IPS DF 6.9 (cell line): ENCODE measurements around the gene OMP.
"Not testable (repeated sequence)": the region's sequence is repeated elsewhere in the genome, so short reads cannot be mapped to it uniquely, and the experiment has no call there.

Experiments
- DNase-seq: peaks from one replicate; pipeline ENCODE4 v3.0.0-alpha.2; 2013; ENCODE audit warnings: low read depth, low spot score
- H3K27ac ChIP-seq: one replicate; pipeline ENCODE4 v1.5.1; 2013; ENCODE audit warnings: low read length, control low read depth
- H3K27me3 ChIP-seq: 2 replicates; pipeline ENCODE4 v1.6.1; 2013; ENCODE audit warnings: mild to moderate bottlenecking, low read length; ENCODE audit not compliant: control insufficient read depth, insufficient read depth
- H3K36me3 ChIP-seq: 2 replicates; pipeline ENCODE4 v1.6.1; 2013; ENCODE audit warnings: low read length; ENCODE audit not compliant: control insufficient read depth, insufficient read depth
- H3K4me1 ChIP-seq: 2 replicates; pipeline ENCODE4 v1.6.1; 2013; ENCODE audit warnings: low read length; ENCODE audit not compliant: control insufficient read depth, insufficient read depth
- H3K4me3 ChIP-seq: 2 replicates; pipeline ENCODE4 v1.5.1; 2013; ENCODE audit warnings: mild to moderate bottlenecking, low read length
- H3K9me3 ChIP-seq: 2 replicates; pipeline ENCODE4 v1.6.1; 2013; ENCODE audit warnings: low read length, inconsistent platforms; ENCODE audit not compliant: control insufficient read depth, insufficient read depth
- WGBS: extraction: QIAGEN DNeasy Blood & Tissue Kit; methylation state at CpG from one replicate; pipeline ENCODE4 v1.1.7; 2013; ENCODE audit warnings: mixed read lengths, missing lambda C conversion rate; ENCODE audit not compliant: insufficient read length, insufficient coverage; 5-methylcytosine and 5-hydroxymethylcytosine counted together

OMP gene

DNA sequence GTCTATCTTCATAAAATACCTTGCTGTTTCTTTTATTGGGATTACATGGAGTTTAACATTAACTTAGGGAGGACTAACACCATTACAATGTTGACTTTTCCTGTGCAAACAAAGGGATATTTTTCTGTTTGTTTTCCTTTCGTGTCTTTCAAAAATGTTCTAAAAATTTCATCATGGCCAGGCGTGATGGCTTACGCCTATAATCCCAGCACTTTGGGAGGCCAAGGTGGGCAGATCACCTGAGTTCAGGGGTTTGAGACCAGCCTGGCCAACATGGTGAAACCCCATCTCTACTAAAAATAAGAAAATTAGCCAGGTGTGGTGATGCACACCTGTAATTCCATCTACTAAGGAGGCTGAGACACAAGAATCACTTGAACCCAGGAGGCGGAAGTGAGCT, 41.4 kb upstream of the OMP start:
- DNase-seq, H3K4me3 ChIP-seq, H3K27ac ChIP-seq, H3K4me1 ChIP-seq, H3K36me3 ChIP-seq, H3K27me3 ChIP-seq, H3K9me3 ChIP-seq: not testable (repeated sequence)
- WGBS = no CpG with 5 or more reads among the region's 4 CpGs

DNA sequence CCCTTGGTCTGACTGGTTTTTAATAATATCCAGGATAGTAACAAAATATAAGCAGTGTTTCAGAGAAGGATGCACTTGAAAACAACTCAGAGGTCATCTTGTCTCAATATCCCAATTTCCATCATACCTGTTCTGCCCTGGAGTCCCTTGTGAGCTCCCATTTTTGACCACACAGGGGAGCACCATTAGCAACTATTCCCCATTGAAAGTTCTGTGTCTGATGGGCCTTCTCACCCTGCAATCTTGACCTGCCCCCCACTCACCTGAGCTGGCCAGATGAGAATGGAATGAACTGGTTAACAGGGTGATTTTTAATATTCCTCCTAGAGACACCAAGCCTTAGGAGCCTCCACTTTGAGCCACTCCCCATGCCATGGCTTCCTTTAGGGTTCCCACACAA, 39.7 kb upstream of the OMP start:
- Histone ChIP-seq H3K9me3 (no peaks in the 10 kb centered on the region), H3K4me3 (no peak overlapping the region)

DNA sequence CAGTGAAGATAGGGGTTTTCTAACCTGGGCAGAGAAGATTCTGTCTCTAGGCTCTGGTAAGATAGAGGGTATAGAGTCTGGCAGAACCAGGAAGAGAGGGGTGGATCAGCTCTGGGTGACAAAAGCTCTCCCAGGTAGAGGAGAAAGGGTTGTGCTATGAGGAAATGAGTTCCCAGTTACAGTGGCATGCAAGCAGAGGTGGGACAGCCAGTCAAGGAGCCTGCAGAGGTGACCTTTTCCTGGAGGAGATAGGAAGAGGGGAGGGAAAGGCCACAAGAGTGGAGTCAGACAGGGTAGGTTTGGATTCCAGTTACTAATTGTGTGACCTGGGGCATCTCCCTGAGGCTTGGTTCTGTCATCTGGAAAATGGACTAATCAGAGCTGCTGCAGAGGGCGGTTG, 39.2 kb upstream of the OMP start:
- no peaks in the 10 kb centered on the region for H3K36me3 ChIP-seq
- DNase-seq = no peak
- H3K4me3 ChIP-seq = no peak overlapping the region
- no CpG with 5 or more reads among the region's 1 CpG for WGBS
- no peaks in the 10 kb centered on the region for H3K9me3 ChIP-seq
- H3K27ac ChIP-seq = no peak overlapping the region
- H3K4me1 ChIP-seq = peaks cover 3% of the 10 kb centered on the region
- H3K27me3 ChIP-seq = no peaks in the 10 kb centered on the region

More for the DNA sequence above, 39.7 kb upstream of the OMP start:
- Histone ChIP-seq H3K36me3 (no peaks in the 10 kb centered on the region), H3K27me3 (no peaks in the 10 kb centered on the region), H3K27ac (no peak overlapping the region), H3K4me1 (peaks cover 1% of the 10 kb centered on the region)
- no peak for DNase-seq

DNA sequence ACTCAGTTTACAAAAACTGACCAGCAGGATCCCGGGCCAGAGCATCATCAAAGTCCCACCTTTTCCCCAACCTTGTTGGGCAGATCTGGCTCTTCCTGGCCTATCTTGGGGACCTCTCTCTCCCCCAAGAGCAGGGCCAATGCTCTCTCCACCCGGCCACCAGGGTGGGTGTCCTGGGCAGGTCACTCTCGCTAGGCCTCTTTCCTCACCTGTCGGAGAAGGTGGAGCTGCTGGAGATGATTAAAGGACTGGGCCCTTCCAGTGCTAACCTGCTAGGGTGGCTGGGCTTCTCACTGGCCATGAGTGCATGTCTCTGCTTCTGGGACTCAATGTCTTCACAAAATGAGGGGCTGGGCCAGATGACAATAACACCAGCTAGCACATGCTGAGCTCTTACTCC, 38.8 kb upstream of the OMP start:
- Histone ChIP-seq H3K27ac (no peak overlapping the region), H3K4me1 (peaks cover 3% of the 10 kb centered on the region), H3K4me3 (no peak overlapping the region), H3K9me3 (no peaks in the 10 kb centered on the region), H3K27me3 (no peaks in the 10 kb centered on the region), H3K36me3 (no peaks in the 10 kb centered on the region)
- no CpG with 5 or more reads among the region's 4 CpGs for WGBS
- DNase-seq = no peak

DNA sequence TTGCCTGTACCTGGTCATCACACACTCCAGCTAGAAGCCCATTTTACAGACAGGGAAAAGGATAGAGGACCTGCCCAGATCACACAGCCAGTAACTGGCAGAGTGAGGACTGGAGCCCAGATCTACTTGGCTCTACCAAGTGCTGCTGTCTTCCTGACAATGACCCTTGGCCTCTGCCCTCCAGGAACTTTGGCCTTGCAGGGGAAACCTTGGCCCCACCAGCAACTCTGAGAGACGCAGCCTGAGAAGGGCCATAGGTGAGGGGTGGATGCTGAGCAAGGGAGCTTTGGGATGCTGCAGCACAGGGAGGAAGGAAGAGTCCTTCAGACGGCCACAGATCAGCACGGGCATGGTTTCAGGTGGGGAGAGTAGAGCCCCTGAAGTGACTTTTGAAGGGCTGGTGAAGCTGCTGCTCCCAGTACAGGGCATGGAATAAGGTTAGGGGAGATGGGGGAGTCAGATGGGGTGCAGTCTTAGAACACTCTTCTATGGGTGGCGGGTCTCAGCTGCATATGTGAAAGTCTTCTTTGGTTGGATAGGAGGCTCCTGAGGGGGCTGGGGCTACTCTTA, 37.9 kb upstream of the OMP start:
- no peak overlapping the region for H3K27ac ChIP-seq
- WGBS = no CpG with 5 or more reads among the region's 4 CpGs

DNA sequence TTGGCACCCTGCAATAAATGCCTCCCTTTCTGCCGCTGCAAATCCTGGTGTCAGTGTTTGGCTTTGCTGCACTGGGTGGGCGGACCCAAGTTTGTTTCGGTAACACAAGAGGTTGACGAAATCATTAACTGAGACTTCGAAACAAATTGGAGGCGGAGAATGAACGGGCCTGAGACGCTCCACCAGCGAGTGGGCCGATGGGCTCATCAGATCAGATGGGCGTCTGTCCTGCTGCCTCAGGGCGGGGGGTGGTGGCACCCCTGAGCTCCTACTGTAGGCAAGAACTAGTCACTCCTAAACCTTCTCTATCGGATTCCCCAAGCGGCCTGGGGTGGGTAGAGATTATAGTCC, 36.8 kb upstream of the OMP start:
- Histone ChIP-seq H3K4me1 (peaks cover 3% of the 10 kb centered on the region), H3K27ac (no peak overlapping the region), H3K4me3 (peak overlapping the region; percentile 37; the same call in 1 of the 2 replicates), H3K9me3 (no peaks in the 10 kb centered on the region), H3K36me3 (no peaks in the 10 kb centered on the region), H3K27me3 (no peaks in the 10 kb centered on the region)
- DNase-seq = no peak
- no CpG with 5 or more reads among the region's 14 CpGs for WGBS

More for the DNA sequence above, 37.9 kb upstream of the OMP start:
- Histone ChIP-seq H3K4me3 (no peak overlapping the region), H3K36me3 (no peaks in the 10 kb centered on the region), H3K9me3 (no peaks in the 10 kb centered on the region), H3K4me1 (peaks cover 3% of the 10 kb centered on the region), H3K27me3 (no peaks in the 10 kb centered on the region)
- DNase-seq = no peak

DNA sequence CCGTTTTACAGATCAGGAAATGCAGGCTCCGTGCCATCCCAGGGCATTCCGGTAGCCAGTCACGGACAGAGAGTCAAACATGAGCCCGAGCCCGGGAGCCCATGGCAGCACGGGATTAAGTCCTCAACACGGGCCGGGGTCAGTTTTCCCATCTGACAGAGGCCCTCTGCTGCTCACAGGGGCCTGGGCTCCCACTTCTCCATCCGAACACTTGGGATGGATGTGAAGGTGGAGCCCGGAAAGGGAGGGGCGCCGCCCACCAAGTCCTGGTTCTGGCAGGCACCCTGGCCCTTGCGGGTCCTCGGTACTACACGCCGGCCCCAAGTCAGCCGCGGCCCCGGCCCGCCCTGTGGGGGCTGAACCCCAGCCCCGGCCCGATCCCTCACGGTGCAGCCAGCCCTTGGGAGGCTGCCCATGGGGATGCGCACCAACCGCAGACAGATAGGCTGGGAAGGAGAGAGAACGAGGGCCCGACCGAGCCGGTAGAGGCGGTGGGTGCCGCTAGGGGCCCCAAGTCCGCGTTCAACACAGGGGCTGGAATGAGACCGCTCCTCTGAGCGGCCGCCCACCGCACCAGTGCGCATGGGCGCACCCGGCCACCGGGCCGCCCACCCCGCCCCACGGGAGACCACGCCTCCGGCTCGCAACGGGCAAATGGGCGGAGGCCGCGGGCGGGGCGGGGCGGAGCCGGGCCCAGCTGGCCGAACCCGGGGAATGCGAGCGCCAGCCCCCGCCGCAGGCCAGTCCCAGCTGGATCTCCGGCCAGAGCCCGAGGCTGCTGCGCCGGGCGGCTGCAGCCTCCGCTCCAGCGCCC, 36.2 kb upstream of the OMP start, which contains the start of gene CAPN5:
CAPN5 (plus strand) TSS at position 743 of the 814 bp plus-strand sequence. CDS start 17,916 bp downstream, outside the sequence.
- no peaks in the 10 kb centered on the region for H3K27me3 ChIP-seq
- H3K36me3 ChIP-seq = no peaks in the 10 kb centered on the region
- WGBS = no CpG with 5 or more reads among the region's 69 CpGs
- peak within 1 kb of the TSS; percentile 79; the same call in 1 of the 2 replicates for H3K4me3 ChIP-seq
- peaks cover 3% of the 10 kb centered on the region for H3K4me1 ChIP-seq
- no peaks in the 10 kb centered on the region for H3K9me3 ChIP-seq
- no peak within 1 kb of the TSS for H3K27ac ChIP-seq
- DNase-seq = peak; percentile 68

DNA sequence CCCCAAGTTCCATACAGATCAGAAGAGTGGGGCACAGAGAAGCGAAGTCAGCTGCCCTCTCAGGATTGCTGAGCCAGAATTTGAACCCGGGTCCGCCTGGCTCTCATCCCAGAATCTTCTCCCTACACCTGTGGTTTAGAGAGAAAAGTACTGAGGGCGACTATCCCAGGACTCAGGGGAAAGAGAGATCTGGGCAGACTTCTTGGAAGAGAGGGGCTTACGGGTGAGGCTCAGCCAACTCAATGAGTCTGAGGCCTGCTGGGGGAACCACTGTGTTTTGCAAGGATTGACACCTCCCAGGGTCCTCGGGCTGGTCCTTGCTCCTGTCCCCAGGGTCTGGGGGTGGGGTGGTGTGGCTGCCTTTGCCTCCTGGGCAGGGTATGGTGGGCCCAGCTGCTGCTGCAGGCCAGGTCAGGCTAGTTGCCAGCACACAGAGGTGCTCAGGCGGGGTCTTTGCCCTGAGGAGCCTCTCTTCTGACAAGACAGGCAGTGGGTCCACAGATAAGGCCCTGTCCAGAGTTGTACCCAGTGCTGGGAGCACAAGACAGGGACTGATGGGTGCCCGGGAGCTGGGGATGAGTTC, 34.7 kb upstream of the OMP start:
- H3K4me1 ChIP-seq = peaks cover 3% of the 10 kb centered on the region
- H3K4me3 ChIP-seq = no peak overlapping the region; the same call in 1 of the 2 replicates
- no CpG with 5 or more reads among the region's 8 CpGs for WGBS
- H3K27me3 ChIP-seq = no peaks in the 10 kb centered on the region
- H3K36me3 ChIP-seq = no peaks in the 10 kb centered on the region
- no peak for DNase-seq
- H3K27ac ChIP-seq = no peak overlapping the region
- H3K9me3 ChIP-seq = no peaks in the 10 kb centered on the region

DNA sequence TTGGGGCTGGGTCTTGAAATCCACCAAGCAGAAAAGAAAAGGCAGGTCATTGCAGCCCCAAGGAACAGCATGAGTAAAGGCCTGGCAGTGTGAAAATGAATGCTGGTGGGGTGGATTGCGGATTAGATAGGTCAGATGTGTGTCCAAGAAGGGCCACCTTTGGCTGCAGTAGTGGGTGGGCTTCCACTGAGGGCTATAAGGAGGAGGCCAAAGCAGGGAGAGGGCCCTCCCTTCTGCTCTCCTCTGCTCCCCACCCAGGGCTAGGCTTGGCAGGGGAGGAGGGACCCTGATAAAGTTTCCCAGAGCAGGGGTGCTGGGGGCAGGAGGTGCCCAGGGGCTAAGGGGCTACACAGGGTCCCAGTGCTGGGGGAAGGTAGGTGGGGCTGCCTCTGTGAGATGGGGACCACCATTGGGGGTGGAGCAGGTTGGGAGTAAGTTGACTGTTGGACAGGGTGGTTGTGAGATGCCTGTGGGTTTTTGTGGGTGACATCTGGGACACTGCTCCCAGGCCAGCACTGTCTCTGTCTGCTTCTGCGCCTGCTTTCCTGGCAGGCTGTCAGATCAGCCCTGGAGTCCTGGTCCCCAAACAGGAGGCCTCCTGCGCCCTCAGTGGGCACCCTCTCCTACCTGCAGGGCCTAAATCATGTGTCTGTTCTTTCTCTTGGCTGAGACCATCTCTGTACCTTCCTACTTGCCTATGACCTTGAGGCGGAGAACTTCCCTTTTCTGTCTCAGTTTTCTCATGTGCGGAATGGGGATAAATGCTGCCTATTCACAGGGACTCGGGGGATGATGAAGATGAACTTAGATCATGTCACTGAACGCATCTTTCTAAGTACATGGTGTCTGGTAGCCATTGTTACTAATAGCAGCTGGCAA, 33.9 kb upstream of the OMP start:
- H3K36me3 ChIP-seq = no peaks in the 10 kb centered on the region
- WGBS = no CpG with 5 or more reads among the region's 7 CpGs
- H3K4me1 ChIP-seq = peaks cover 3% of the 10 kb centered on the region
- no peaks in the 10 kb centered on the region for H3K27me3 ChIP-seq
- H3K27ac ChIP-seq = no peak overlapping the region
- DNase-seq = no peak
- no peak overlapping the region for H3K4me3 ChIP-seq
- no peaks in the 10 kb centered on the region for H3K9me3 ChIP-seq

DNA sequence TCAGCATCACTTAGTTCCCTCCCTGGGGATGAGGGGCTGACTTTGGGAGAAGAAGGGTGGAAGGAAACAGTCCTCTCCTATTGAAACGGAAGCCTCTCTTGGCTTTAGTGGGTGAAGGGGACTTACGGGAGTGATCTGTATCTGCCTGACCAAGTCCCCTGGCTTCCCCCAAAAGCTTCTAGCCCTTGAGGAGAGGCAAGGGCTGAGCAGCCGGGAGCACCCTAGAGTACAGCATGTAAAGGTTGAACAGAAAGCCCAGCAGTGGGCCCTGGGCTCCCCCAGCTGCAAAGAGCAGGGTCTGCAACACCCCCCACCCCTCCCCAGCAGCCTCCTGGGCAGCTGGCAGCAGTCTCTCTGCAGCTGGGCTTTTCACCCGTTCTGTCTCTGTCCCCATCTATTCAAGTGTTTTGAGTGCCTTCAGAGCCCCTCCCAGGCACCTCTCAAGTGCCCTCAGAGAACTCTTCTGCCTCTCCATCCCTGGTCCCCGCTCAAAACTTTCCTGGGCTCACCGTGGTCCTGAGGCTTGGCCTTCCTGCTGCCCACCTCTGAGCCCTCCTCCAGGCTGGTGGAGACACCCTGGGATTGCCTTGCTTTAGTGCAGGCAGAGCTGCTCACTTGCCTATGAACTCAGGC, 33.2 kb upstream of the OMP start:
- no CpG with 5 or more reads among the region's 6 CpGs for WGBS
- Histone ChIP-seq H3K36me3 (no peaks in the 10 kb centered on the region), H3K27me3 (no peaks in the 10 kb centered on the region), H3K27ac (no peak overlapping the region), H3K4me3 (no peak overlapping the region), H3K4me1 (peaks cover 3% of the 10 kb centered on the region), H3K9me3 (no peaks in the 10 kb centered on the region)
- no peak for DNase-seq
